HepG2 (cell line): ENCODE data around the gene DGUOK. TPM values are rescaled to one million over a fixed set of nuclear protein-coding genes. Genes with fewer than 3 reads are reported as not detected.

Source experiments
- ETV6 ChIP-seq: sonication (generic); formaldehyde crosslinking; conservative IDR thresholded peaks from 2 replicates; pipeline ENCODE4 v1.4.0; 2020; ENCODE audit warnings: missing genetic modification reagents
- KDM5B ChIP-seq: sonication (generic); formaldehyde crosslinking; IDR thresholded peaks from 2 replicates; pipeline ENCODE4 v1.4.0; 2020; ENCODE audit warnings: missing genetic modification reagents, mild to moderate bottlenecking, borderline replicate concordance
- LCORL ChIP-seq, 2 experiments: fragments of 450-650 bp in 1 of 2; sonication (generic) in 1 of 2; formaldehyde crosslinking in 1 of 2; IDR thresholded peaks; 2 replicates each; pipeline versions ENCODE4 v1.5.0 to v1.6.1; 2017 to 2020; ENCODE audit warnings: antibody characterized with exemption in 1 of 2, missing genetic modification reagents in 1 of 2
- MXD1 ChIP-seq: sonication (generic); formaldehyde crosslinking; IDR thresholded peaks from 2 replicates; pipeline ENCODE4 v1.4.0; 2020; ENCODE audit warnings: mild to moderate bottlenecking, missing genetic modification reagents
- MXD4 ChIP-seq: IDR thresholded peaks from 2 replicates; pipeline ENCODE4 v1.6.1; 2016; ENCODE audit warnings: mild to moderate bottlenecking, missing biosample characterization, missing genetic modification reagents
- NAIF1 ChIP-seq: sonication (generic); formaldehyde crosslinking; IDR thresholded peaks from 2 replicates; pipeline ENCODE4 v1.5.0; 2020; ENCODE audit warnings: mild to moderate bottlenecking, missing genetic modification reagents, borderline replicate concordance
- NFIC ChIP-seq: IDR thresholded peaks from 2 replicates; pipeline ENCODE4 v1.6.1; 2012; ENCODE audit warnings: mild to moderate bottlenecking, low read length, inconsistent platforms
- POGZ ChIP-seq: sonication (generic); formaldehyde crosslinking; IDR thresholded peaks from 2 replicates; pipeline ENCODE4 v1.4.0; 2020; ENCODE audit warnings: mild to moderate bottlenecking, missing genetic modification reagents
- RNF2 ChIP-seq: fragments of 450-650 bp; conservative IDR thresholded peaks from 2 replicates; pipeline ENCODE4 v1.6.1; 2016; ENCODE audit warnings: low read depth
- RORA ChIP-seq: sonication (generic); formaldehyde crosslinking; IDR thresholded peaks from 2 replicates; pipeline ENCODE4 v1.5.0; 2020; ENCODE audit warnings: mild to moderate bottlenecking, missing genetic modification reagents, moderate library complexity
- RXRA ChIP-seq: sonication (generic); formaldehyde crosslinking; IDR thresholded peaks from 2 replicates; pipeline ENCODE4 v1.5.1; 2020; ENCODE audit warnings: missing genetic modification reagents
- TARDBP ChIP-seq: sonication (generic); formaldehyde crosslinking; IDR thresholded peaks from 2 replicates; pipeline ENCODE4 v1.8.0; 2022; ENCODE audit warnings: mild to moderate bottlenecking, missing genetic modification reagents
- USF2 ChIP-seq, 2 experiments: sonication (generic) in 1 of 2; formaldehyde crosslinking in 1 of 2; IDR thresholded peaks; 2 replicates each; pipeline versions ENCODE4 v1.5.1 to v1.6.1; 2011 to 2020; ENCODE audit warnings: borderline replicate concordance in 1 of 2, low read depth in 1 of 2, low read length in 1 of 2, mild to moderate bottlenecking in 1 of 2, missing genetic modification reagents in 1 of 2, moderate library complexity in 1 of 2
- ZBED4 ChIP-seq: sonication (generic); formaldehyde crosslinking; IDR thresholded peaks from 2 replicates; pipeline ENCODE4 v1.4.0; 2020; ENCODE audit warnings: missing genetic modification reagents, borderline replicate concordance
- ZFP41 ChIP-seq: sonication (generic); formaldehyde crosslinking; IDR thresholded peaks from 2 replicates; pipeline ENCODE4 v1.4.0; 2020; ENCODE audit warnings: mild to moderate bottlenecking, missing genetic modification reagents, borderline replicate concordance
- ZFX ChIP-seq: sonication (generic); formaldehyde crosslinking; IDR thresholded peaks from 2 replicates; pipeline ENCODE4 v1.4.0; 2020; ENCODE audit warnings: mild to moderate bottlenecking, low read depth, missing genetic modification reagents, moderate library complexity
- ZNF326 ChIP-seq: sonication (generic); formaldehyde crosslinking; IDR thresholded peaks from 2 replicates; pipeline ENCODE4 v1.4.0; 2020; ENCODE audit warnings: missing genetic modification reagents, borderline replicate concordance
- ZNF350 ChIP-seq: sonication (generic); formaldehyde crosslinking; IDR thresholded peaks from 2 replicates; pipeline ENCODE4 v1.4.0; 2020; ENCODE audit warnings: mild to moderate bottlenecking, low read depth, missing genetic modification reagents, borderline replicate concordance
- ZNF354B ChIP-seq: sonication (generic); formaldehyde crosslinking; IDR thresholded peaks from 2 replicates; pipeline ENCODE4 v1.8.0; 2022; ENCODE audit warnings: mild to moderate bottlenecking, missing genetic modification reagents
- ZNF749 ChIP-seq: sonication (generic); formaldehyde crosslinking; IDR thresholded peaks from 2 replicates; pipeline ENCODE4 v1.8.0; 2022; ENCODE audit warnings: mild to moderate bottlenecking, missing genetic modification reagents, moderate library complexity, borderline replicate concordance
- ZNF790 ChIP-seq: sonication (generic); formaldehyde crosslinking; IDR thresholded peaks from 2 replicates; pipeline ENCODE4 v1.8.0; 2022; ENCODE audit warnings: missing genetic modification reagents, mild to moderate bottlenecking, borderline replicate concordance
- polyA plus RNA-seq, 8 experiments: library from polyadenylated mRNA; depleted of rRNA in 3 of 8; stranded (reverse) in 7 of 8; unstranded in 1 of 8; fragments of >200 nt; fragmentation: Illumina TruSeq in 4 of 8; extraction: Trizol in 4 of 8; gene quantifications; 2 replicates each; pipeline versions ENCODE4 v1.2.1 to v1.2.3, GENCODE V29; 2011 to 2016; ENCODE audit warnings: low read depth in 4 of 8, missing spikeins in 1 of 8, mixed read lengths in 1 of 8; ENCODE audit not compliant: insufficient read depth in 1 of 8
- total RNA-seq, 5 experiments: library from RNA; depleted of rRNA; stranded (reverse); fragments of >200 nt; fragmentation: Illumina TruSeq; extraction: Trizol; gene quantifications; 2 replicates each; pipeline ENCODE4 v1.2.3, GENCODE V29; 2016; ENCODE audit warnings: low read depth in 1 of 5

Gene DGUOK
- total and polyA plus RNA-seq, 2 of the 13 experiments (the other 11 are each of a cell fraction or from before 2014, with no cell fraction given): 105 to 137 TPM

DNA sequence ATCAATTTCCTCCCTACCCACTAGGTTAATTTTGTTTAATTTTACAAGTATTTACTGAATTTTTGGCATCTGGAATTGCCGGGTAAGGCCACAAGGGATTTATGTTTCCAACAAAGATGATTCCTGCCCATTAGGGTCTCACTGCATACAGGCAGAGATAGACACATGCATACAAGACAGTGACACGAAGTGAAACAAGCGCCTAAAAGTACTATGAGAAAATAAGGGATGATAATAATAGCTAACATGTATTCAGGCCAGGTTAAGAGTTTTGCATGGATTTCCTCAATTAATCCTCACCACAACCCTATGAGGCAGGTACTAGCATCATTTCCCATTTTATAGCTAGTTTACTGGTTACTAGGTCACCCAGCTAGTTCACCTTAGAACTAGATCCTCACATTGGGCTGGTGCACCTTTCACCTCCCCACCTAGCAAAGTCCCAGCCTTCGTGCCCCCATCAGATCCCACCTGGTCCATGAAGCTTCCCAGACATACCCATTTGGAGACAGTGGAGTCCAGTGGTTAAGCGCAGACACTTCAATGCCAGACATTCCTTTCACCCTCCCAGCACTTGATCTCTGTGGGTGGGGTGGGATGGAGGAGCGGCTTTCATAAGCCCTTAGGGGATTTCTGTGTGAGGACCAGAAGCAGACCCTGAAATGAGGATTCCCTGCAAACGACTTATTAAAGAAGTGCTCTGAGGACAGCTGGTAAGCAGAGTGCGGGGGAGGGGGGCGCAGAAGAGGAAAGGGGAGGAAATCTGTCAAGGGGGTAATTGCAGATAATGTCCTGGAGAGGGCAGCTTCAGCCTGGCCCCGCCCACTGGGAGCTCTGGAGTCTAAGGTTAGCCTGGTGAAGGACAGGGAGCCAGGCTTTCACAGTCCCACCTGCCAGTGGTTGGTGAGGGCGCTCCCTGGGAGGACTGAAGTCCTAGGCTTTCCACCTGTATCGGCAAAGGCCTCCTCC is 5.8 kb upstream of the DGUOK start (continued):
- TF ChIP-seq POGZ (no peak), MXD1 (no peak), LCORL (IDR thresholded peaks at IDR 0.05) (no peak), LCORL (CRISPR knock-in tag; IDR thresholded peaks at IDR 0.05) (no peak), RXRA (no peak), ZNF749 (CRISPR knock-in tag) (no peak), MXD4 (CRISPR knock-in tag) (no peak), NAIF1 (CRISPR knock-in tag) (no peak), RNF2 (no peak), ZBED4 (CRISPR knock-in tag) (no peak), NFIC (no peak), KDM5B (CRISPR knock-in tag) (no peak), USF2 (IDR thresholded peaks at IDR 0.05; ENCODE audit: low read depth, low read length) (no peak), USF2 (CRISPR knock-in tag; IDR thresholded peaks at IDR 0.05; ENCODE audit: borderline replicate concordance) (no peak), ZNF326 (CRISPR knock-in tag) (no peak), TARDBP (peak; percentile 24; the same call in 1 of the 2 replicates), ZNF354B (CRISPR knock-in tag) (no peak), ZFX (no peak), ZFP41 (CRISPR knock-in tag) (0 out of 2 replicates have a peak, but pooled peaks have one; percentile 41), ZNF350 (CRISPR knock-in tag) (0 out of 2 replicates have a peak, but pooled peaks have one; percentile 14), ETV6 (no peak), RORA (no peak), ZNF790 (CRISPR knock-in tag) (no peak)
